Raji (cell line): Measurements from ENCODE around the gene NPY5R.

Source experiments
- POLR2A ChIP-seq: IDR thresholded peaks from 2 replicates; pipeline ENCODE4 v1.6.1; 2011; ENCODE audit warnings: low read depth, low read length, control low read depth; ENCODE audit not compliant: insufficient read depth

The NPY5R gene

GRCh38 chr4:163343604-163344146 lies at the start of gene NPY5R:
Gene NPY5R, plus strand, starts transcription at chr4:163343892. Its CDS starts 6,382 bp downstream, at chr4:163350274.
- TF ChIP-seq POLR2A = no peak

GRCh38 chr4:163295138-163295537 lies 48.6 kb upstream of the NPY5R start:
- TF ChIP-seq POLR2A = no peak

GRCh38 chr4:163300445-163300844 lies 43.2 kb upstream of the NPY5R start:
- no peak for TF ChIP-seq POLR2A

- no peak for TF ChIP-seq POLR2A
Observed at GRCh38 chr4:163303069-163303468, 40.6 kb upstream of the NPY5R start.

GRCh38 chr4:163309466-163309865 lies 34.2 kb upstream of the NPY5R start:
- TF ChIP-seq POLR2A = no peak

- no peak for TF ChIP-seq POLR2A
Observed at GRCh38 chr4:163317110-163317509, 26.6 kb upstream of the NPY5R start.

- no peak for TF ChIP-seq POLR2A
Observed at GRCh38 chr4:163330916-163331628, 12.6 kb upstream of the NPY5R start.

GRCh38 chr4:163331629-163332376 lies 11.9 kb upstream of the NPY5R start:
- TF ChIP-seq POLR2A = no peak

GRCh38 chr4:163332526-163333406 lies 10.9 kb upstream of the NPY5R start, which contains the start of gene NPY1R:
Gene NPY1R, minus strand, starts transcription at chr4:163332596. Its CDS starts 6,042 bp downstream, at chr4:163326554.
- TF ChIP-seq POLR2A = no peak

- no peak for TF ChIP-seq POLR2A
Observed at GRCh38 chr4:163335384-163335783, 8.3 kb upstream of the NPY5R start.

- no peak for TF ChIP-seq POLR2A
Observed at GRCh38 chr4:163344147-163345125, 744 bp downstream of the NPY5R start.

- no peak for TF ChIP-seq POLR2A
Observed at GRCh38 chr4:163350672-163351071, 7.0 kb downstream of the NPY5R start.

- TF ChIP-seq POLR2A = no peak
Observed at GRCh38 chr4:163353054-163353453, 9.4 kb downstream of the NPY5R start.

GRCh38 chr4:163356104-163356503 lies 12.4 kb downstream of the NPY5R start:
- no peak for TF ChIP-seq POLR2A
